PC-3 (cell line): ENCODE results near the gene TIMM17A. TPM values are rescaled to one million over a fixed set of nuclear protein-coding genes. Genes with fewer than 3 reads are reported as not detected.

Experiments used
- ATAC-seq: fragments of 200-7000 bp; cut with Tn5 transposase; 2 replicates; pipeline ENCODE4 v1.9.1; 2020; ENCODE audit warnings: mild to moderate bottlenecking, moderate library complexity
- BruUV-seq: library from RNA; stranded (reverse); fragments of 400-500 nt; replicated peaks from 2 replicates; lab custom pipeline; 2021; lab: Mats Ljungman, UMichigan
- CTCF ChIA-PET: fragments of 300-600 bp; sonication (Branson Sonifier 250); formaldehyde crosslinking; loops from one replicate; lab custom pipeline; 2022; ENCODE audit warnings: antibody characterized with exemption; lab: Charles Lee
- POLR2A ChIA-PET: fragments of 300-600 bp; sonication (Branson Sonifier 250); formaldehyde crosslinking; loops from one replicate; lab custom pipeline; 2022; ENCODE audit warnings: antibody characterized with exemption; ENCODE audit not compliant: unreplicated experiment; lab: Charles Lee
- DNase-seq: peaks from one replicate; pipeline ENCODE4 v3.0.0-alpha.2; 2015
- H2AFZ ChIP-seq: fragments of 300-600 bp; sonication (generic); 2 replicates; pipeline ENCODE4 v1.6.0; 2016; ENCODE audit warnings: antibody characterized with exemption, low read length
- H3F3A ChIP-seq: fragments of 300-600 bp; sonication (generic); one replicate; pipeline ENCODE4 v1.6.0; 2017; ENCODE audit warnings: antibody characterized with exemption, low read length, control low read depth, mild to moderate bottlenecking; ENCODE audit not compliant: unreplicated experiment
- H3K27ac ChIP-seq: fragments of 300-600 bp; sonication (generic); 2 replicates; pipeline ENCODE4 v1.5.1; 2016; ENCODE audit warnings: mild to moderate bottlenecking, low read length
- H3K27me3 ChIP-seq: fragments of 300-600 bp; sonication (generic); 2 replicates; pipeline ENCODE4 v1.6.1; 2016; ENCODE audit warnings: low read length, mixed read lengths
- H3K36me3 ChIP-seq: fragments of 300-600 bp; sonication (generic); 2 replicates; pipeline ENCODE4 v1.6.1; 2016; ENCODE audit warnings: low read depth, mixed run types, low read length, mixed read lengths
- H3K4me1 ChIP-seq: fragments of 300-600 bp; sonication (generic); 2 replicates; pipeline ENCODE4 v1.5.1; 2016; ENCODE audit warnings: low read length; ENCODE audit not compliant: insufficient read depth
- H3K4me2 ChIP-seq: fragments of 300-600 bp; sonication (generic); 2 replicates; pipeline ENCODE4 v1.6.0; 2016; ENCODE audit warnings: low read length
- H3K4me3 ChIP-seq: fragments of 300-600 bp; sonication (generic); 2 replicates; pipeline ENCODE4 v1.5.1; 2016; ENCODE audit warnings: mild to moderate bottlenecking, low read length, mixed read lengths
- H3K79me2 ChIP-seq: fragments of 300-600 bp; sonication (generic); 2 replicates; pipeline ENCODE4 v1.6.1; 2017; ENCODE audit warnings: low read length, mixed read lengths
- H3K9ac ChIP-seq: fragments of 300-600 bp; sonication (generic); 2 replicates; pipeline ENCODE4 v1.6.0; 2016; ENCODE audit warnings: mild to moderate bottlenecking, low read length
- H3K9me2 ChIP-seq: fragments of 300-600 bp; sonication (generic); replicated peaks from 2 replicates; pipeline ENCODE4 v1.6.1; 2016; ENCODE audit warnings: mixed run types, low read length, mixed read lengths
- H3K9me3 ChIP-seq: fragments of 300-600 bp; sonication (generic); 2 replicates; pipeline ENCODE4 v1.6.1; 2016; ENCODE audit warnings: low read length, mixed read lengths
- H4K20me1 ChIP-seq: fragments of 300-600 bp; sonication (generic); 2 replicates; pipeline ENCODE4 v1.6.1; 2016; ENCODE audit warnings: low read length, mixed read lengths
- EZH2 ChIP-seq: fragments of 300-600 bp; sonication (generic); IDR thresholded peaks from one replicate; pipeline ENCODE4 v1.6.1; 2017; ENCODE audit warnings: antibody characterized with exemption, mild to moderate bottlenecking, low read length; ENCODE audit not compliant: unreplicated experiment
- EZH2phosphoT487 ChIP-seq: fragments of 300-600 bp; sonication (generic); IDR thresholded peaks from 2 replicates; pipeline ENCODE4 v1.6.1; 2018; ENCODE audit warnings: mild to moderate bottlenecking, antibody characterized with exemption, low read length, borderline replicate concordance
- intact Hi-C: fragments of 100-400 bp; cut with micrococcal nuclease; formaldehyde crosslinking; loops from 2 replicates; pipeline ENCODE4 v1.9.0; 2023
- total RNA-seq: library from RNA; depleted of rRNA; stranded (reverse); fragments of >200 nt; gene quantifications from 2 replicates; pipeline ENCODE4 v1.2.3, GENCODE V29; 2014
- TF ChIP-seq, protein P1 (sequence below): fragments of 300-600 bp; sonication (generic); conservative IDR thresholded peaks from 2 replicates; pipeline ENCODE4 v1.5.1; 2017; ENCODE audit warnings: antibody characterized with exemption, low read depth, mild to moderate bottlenecking, low read length

TIMM17A gene
- total RNA-seq, 1 experiment from 2014 or later = 57.7 TPM

GRCh38 chr1:202004711-202005110, 49.4 kb downstream of the TIMM17A start:
- ChIA-PET CTCF (no interaction called here), POLR2A (no interaction called here)
- Histone ChIP-seq H3K79me2 (0 out of 2 replicates have a peak, but pooled peaks cover 4% of the 10 kb centered on the region), H4K20me1 (no peaks in the 10 kb centered on the region), H3K4me2 (no peak overlapping the region), H3K9me2 (no peaks in the 10 kb centered on the region), H2AFZ (no peak overlapping the region), H3K9ac (no peak overlapping the region), H3K27me3 (no peaks in the 10 kb centered on the region), H3F3A (no peaks in the 10 kb centered on the region), H3K9me3 (no peaks in the 10 kb centered on the region), H3K4me3 (no peak overlapping the region), H3K36me3 (peaks cover 13% of the 10 kb centered on the region; the same call in 1 of the 2 replicates), H3K27ac (no peak overlapping the region), H3K4me1 (peaks cover 37% of the 10 kb centered on the region)
- no peak for TF ChIP-seq EZH2phosphoT487
- TF ChIP-seq EZH2 = no peak
- TF ChIP-seq, protein P1, sequence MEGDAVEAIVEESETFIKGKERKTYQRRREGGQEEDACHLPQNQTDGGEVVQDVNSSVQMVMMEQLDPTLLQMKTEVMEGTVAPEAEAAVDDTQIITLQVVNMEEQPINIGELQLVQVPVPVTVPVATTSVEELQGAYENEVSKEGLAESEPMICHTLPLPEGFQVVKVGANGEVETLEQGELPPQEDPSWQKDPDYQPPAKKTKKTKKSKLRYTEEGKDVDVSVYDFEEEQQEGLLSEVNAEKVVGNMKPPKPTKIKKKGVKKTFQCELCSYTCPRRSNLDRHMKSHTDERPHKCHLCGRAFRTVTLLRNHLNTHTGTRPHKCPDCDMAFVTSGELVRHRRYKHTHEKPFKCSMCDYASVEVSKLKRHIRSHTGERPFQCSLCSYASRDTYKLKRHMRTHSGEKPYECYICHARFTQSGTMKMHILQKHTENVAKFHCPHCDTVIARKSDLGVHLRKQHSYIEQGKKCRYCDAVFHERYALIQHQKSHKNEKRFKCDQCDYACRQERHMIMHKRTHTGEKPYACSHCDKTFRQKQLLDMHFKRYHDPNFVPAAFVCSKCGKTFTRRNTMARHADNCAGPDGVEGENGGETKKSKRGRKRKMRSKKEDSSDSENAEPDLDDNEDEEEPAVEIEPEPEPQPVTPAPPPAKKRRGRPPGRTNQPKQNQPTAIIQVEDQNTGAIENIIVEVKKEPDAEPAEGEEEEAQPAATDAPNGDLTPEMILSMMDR = no peak
- intact Hi-C loops = no loop called here
- no TSS peak for BruUV-seq
- no peak for ATAC-seq
- DNase-seq = no peak

DNA sequence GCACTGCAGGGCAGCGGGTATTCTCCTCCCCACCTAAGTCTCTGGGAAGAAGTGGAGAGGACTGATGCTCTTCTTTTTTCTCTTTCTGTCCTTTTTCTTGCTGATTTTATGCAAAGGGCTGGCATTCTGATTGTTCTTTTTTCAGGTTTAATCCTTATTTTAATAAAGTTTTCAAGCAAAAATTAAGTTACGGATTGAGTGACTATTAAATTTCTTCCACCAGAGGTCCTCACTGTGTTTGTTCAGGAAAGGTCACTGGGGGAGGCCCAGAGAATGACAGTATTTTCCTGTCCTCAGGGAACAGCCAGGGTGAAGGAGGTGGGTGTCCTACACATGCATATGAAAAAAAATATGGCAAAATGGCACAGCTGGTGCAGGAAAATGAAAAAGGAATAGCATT, 50.7 kb downstream of the TIMM17A start:
- peaks cover 5% of the 10 kb centered on the region; the same call in 1 of the 2 replicates for H3K36me3 ChIP-seq
- H3F3A ChIP-seq = no peaks in the 10 kb centered on the region
- no peak for TF ChIP-seq EZH2phosphoT487
- TF ChIP-seq, protein P1 = peak; percentile 65
- ChIA-PET POLR2A (no interaction called here), CTCF (no interaction called here)
- no peak overlapping the region for H3K4me3 ChIP-seq
- DNase-seq (peak; percentile 51), ATAC-seq (no peak)
- H3K27ac ChIP-seq = no peak overlapping the region
- BruUV-seq = no TSS peak
- H3K27me3 ChIP-seq = no peaks in the 10 kb centered on the region
- no peaks in the 10 kb centered on the region for H3K9me3 ChIP-seq
- intact Hi-C loops = no loop called here
- H2AFZ ChIP-seq = no peak overlapping the region
- peaks cover 5% of the 10 kb centered on the region for H4K20me1 ChIP-seq
- H3K4me2 ChIP-seq = no peak overlapping the region
- H3K79me2 ChIP-seq = peaks cover 13% of the 10 kb centered on the region
- H3K4me1 ChIP-seq = peaks cover 42% of the 10 kb centered on the region
- no peak overlapping the region for H3K9ac ChIP-seq
- no peaks in the 10 kb centered on the region for H3K9me2 ChIP-seq

DNA sequence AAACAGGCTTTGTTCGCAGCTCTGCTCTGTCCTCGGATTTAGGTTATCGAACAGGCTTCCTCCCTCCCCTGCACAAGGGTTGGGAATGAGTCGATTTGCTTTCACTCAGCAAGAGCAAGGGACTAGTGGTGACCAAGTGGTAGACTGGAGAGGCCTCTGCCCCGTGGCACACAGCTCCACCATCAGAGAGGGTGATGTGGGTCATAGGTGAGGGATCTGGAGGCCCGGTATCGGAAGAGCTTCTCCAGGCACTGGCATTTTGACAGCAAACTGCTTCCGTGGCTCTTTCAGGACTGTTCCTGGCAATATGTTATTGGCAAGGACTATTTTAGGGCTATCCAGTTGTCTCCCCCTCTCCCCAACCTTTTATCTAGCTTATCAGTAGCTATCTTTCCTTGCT, 52.0 kb downstream of the TIMM17A start:
- H3K9ac ChIP-seq = peak overlapping the region; percentile 14
- TF ChIP-seq, protein P1 = no peak
- TF ChIP-seq EZH2 = no peak
- TF ChIP-seq EZH2phosphoT487 = no peak
- H3K9me3 ChIP-seq = no peaks in the 10 kb centered on the region
- H3K36me3 ChIP-seq = peaks cover 16% of the 10 kb centered on the region
- CTCF ChIA-PET = interaction anchor here (0.9 kb wide), 1 partner anchor 51 kb away, joined by 4 read pairs; no protein-coding TSS in a partner anchor
- H3K27ac ChIP-seq = peak overlapping the region; percentile 97
- no peaks in the 10 kb centered on the region for H3F3A ChIP-seq
- H3K27me3 ChIP-seq = no peaks in the 10 kb centered on the region
- H3K4me1 ChIP-seq = peaks cover 48% of the 10 kb centered on the region
- intact Hi-C loops = no loop called here
- no TSS peak for BruUV-seq
- peaks cover 27% of the 10 kb centered on the region for H3K79me2 ChIP-seq
- H3K4me3 ChIP-seq = no peak overlapping the region; the same call in 1 of the 2 replicates
- ATAC-seq (no peak), DNase-seq (no peak)
- H2AFZ ChIP-seq = no peak overlapping the region
- POLR2A ChIA-PET = interaction anchor here (0.6 kb wide), 1 partner anchor 56 kb away, joined by 9 read pairs; no protein-coding TSS in a partner anchor
- H4K20me1 ChIP-seq = peaks cover 18% of the 10 kb centered on the region
- H3K4me2 ChIP-seq = peak overlapping the region; percentile 98
- H3K9me2 ChIP-seq = no peaks in the 10 kb centered on the region
